GM19023 (cell line): ENCODE data around the gene THOC1.
"Not testable (repeated sequence)": the region's sequence is repeated elsewhere in the genome, so short reads cannot be mapped to it uniquely, and the experiment has no call there.

ENCODE experiments used
- ATAC-seq: cut with Tn5 transposase; IDR thresholded peaks from one replicate; pipeline ENCODE4 v1.9.1; 2021; ENCODE audit warnings: mild to moderate bottlenecking, moderate library complexity; ENCODE audit not compliant: unreplicated experiment

THOC1 gene

GRCh38 chr18:267688-268552, at the start of gene THOC1:
THOC1 (minus strand) TSS chr18:268047; CDS start chr18:268019, 28 bp downstream.
- peak; percentile 92 for ATAC-seq

DNA sequence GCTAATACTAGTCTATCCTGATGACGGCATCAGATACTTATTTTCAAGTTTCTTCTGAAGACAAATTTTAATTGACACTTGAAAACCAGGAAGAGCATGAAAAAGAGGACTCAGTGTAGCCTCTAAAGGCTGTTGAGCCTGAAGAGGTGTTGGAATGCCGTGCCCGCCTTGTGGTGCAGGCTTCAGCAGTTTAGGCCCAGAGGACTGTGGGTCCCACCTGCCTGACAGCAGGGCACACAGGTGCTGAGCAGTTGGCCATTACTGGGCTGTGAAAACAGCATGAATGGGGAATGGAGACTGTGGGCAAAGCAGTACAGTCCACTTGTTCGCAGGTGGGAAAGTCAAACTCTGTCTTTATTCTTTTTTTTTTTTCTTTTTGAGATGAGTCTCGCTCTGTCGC, 49.8 kb upstream of the THOC1 start:
- no peak for ATAC-seq

GRCh38 chr18:316393-316792, 48.5 kb upstream of the THOC1 start:
- ATAC-seq = no peak

- ATAC-seq = no peak
These were observed 46.1 kb upstream of the THOC1 start for GRCh38 chr18:313931-314330.

DNA sequence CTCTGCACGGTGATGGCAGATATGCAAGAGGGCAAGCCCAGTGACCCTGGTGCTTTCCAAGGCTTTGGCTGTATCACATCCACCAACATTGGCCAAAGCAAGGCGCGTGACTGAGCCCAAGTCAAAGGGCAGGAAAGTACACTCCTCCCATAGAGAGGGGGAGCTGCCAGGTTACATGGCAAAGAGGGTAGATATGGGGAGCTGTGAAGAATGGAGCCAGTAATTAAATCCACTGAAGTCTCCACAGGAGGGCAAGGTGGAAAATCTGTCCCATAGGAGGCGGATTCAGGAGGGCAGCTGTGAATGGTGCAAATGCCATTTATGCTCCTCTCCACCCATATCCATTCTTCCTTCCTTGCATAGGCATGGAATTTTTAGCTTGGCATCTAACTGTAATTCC, 44.6 kb upstream of the THOC1 start:
- ATAC-seq = no peak

- no peak for ATAC-seq
These were observed 42.2 kb upstream of the THOC1 start for GRCh38 chr18:310042-310441.

DNA sequence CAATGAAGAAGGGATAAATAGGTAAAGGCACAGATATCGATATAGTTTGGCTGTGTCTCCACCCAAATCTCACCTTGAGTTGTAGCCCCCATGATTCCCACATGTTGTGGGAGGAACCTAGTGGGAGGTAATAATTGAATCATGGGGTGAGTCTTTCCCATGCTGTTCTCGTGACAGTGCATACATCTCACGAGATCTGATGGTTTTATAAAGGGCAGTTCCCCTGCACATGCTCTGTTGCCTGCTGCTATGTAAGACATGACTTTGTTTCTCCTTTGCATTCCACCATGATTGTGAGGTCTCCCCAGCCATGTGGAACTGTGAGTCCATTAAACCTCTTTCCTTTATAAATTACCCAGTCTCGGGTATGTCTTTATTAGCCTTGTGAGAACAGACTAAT, 40.2 kb upstream of the THOC1 start:
- ATAC-seq = not testable (repeated sequence)

DNA sequence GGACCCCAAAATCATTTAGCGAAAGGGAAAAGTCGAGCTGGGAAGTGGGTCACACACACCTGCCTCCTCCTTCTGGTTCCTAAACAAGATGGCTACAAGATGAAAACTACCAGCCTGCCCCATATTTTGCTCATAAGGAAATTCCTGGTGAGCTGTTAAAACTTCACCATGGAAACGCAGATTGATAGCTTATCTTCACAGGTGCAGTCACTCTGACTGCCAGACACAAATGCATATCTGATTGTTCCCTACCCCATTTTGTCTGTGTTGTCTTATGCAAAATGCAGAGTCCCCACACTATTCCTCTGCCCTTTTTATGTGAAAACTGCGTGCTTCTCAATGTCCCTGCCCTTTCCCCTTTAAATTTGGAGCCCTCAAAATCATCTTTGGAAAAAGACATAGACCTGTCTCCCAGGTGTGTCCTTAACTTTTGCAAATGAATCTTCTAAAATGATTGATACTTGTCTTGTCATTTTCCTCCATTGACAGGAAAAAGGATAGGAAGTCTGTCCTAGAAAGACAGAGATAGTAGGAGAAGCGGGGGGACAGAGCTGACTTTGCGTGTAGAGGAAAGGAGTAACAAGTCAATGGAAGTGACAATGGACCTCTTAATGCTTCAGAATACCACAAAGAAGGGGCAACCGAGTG, 38.9 kb upstream of the THOC1 start:
- no peak for ATAC-seq

DNA sequence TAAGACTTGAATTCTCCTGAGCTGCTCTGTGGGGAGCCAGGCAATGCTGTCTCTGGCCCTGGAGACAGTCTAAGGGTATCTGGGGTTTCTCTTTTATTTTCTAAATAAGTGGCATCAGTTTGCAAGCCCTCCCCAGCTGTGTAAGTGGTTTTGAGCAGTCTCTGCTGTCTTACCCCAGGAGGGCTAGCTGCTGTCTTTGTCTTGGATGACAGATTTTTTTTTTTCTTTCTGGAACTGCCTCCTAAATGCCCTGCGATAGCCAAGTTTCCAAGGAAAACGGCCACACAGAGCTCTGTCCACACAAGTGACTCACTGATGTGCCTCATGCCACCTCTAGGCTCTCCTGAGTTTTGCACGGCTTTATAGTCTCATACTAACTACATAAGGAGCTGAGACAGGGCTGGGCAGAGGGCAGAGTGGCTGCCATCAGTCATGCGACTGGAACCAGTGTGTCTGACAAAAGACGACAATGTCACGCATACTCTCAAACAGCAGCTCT, 37.2 kb upstream of the THOC1 start:
- no peak for ATAC-seq

- ATAC-seq = no peak
These were observed 35.8 kb upstream of the THOC1 start for GRCh38 chr18:303607-304006.

- no peak for ATAC-seq
These were observed 35.2 kb upstream of the THOC1 start for GRCh38 chr18:303011-303410.

DNA sequence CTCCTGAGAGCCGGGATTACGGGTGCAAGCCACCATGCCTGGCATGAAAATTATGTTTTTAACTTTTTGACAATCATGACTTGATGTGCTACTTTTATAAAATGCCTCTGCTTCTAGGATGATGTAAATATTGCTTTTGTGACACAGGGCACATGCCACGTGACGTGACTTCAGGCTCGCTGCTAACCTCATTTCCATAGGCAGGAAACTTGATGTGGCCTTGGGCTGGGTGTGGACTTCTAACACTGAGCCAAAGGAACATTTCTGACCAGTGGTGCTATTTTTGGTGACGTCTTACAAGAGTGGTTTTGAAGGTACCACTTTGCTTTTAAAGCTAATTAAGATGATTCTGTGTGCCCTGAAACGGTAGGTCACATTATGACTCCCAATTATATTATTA, 34.2 kb upstream of the THOC1 start:
- no peak for ATAC-seq

DNA sequence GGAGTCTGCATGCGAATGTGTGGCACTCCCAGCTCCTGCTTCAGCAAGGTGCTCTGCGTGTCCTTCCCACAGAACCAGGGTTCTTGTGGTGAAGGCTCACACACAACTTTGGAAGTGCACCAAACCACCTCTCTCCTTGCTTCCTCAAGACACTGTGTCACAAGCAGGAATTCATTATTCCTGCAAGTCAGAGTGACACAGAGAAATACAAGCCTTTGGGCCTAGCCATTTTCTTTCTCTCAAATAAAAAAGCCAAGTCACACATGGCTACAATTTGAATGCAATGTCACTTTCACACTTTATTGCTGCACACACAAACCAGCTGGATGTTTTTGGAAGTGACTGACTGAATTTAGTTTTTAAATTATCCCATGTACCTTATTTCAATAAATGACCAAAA, 30.1 kb upstream of the THOC1 start:
- no peak for ATAC-seq

DNA sequence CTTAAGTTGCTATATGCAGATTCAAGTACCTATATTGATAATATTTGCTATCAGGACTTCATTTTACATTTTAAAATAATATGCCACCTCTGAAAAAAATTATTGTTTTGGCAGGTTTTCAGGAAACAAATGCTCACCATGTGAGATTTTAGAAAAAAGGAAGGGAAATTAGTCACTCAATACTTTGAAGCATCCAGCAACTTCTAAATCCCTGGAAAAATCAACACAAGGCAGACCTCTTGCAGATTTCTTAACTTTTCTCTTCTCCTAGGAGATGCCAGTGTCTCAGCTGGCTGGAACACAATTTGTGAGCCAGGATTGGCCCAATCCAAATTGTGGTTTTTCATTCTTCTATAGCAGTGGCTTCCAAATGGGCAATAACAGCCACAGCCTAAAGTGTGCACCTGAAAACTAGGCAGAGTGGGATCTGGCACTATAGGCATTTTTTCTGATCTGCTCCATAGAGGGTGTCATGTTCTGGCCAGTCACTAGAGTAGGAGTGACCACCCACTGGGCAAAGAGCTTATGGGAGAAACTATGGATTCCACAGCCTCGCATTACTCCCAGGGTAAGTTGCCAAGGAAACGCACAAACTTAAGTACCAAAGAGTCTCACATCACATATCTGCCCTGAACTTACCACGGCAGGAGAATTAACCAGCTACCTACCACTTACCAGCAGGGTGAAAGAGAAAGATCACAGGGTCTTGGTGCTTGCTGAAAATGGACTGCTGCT, 28.1 kb upstream of the THOC1 start:
- no peak for ATAC-seq

DNA sequence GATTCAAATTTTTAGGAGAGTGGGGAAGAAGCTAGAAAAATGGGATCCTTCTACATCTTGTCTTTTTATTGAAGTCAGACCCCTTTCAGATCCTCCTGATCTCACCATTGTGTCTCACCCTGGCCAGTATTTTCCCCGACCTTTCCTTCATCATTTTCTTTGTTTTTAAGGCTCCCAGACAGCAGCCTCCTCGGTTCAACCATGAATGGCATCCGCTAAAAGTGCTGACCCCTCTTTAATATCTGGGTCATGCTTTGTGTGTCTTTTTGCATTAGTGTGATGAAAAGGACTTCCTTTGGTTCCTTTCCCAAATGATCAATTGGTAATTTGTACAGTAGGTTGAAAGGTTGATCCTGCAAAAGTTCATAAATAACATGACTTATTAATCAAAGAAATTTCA, 26.7 kb upstream of the THOC1 start:
- no peak for ATAC-seq

- no peak for ATAC-seq
These were observed 25.7 kb upstream of the THOC1 start for GRCh38 chr18:293536-293935.

GRCh38 chr18:292271-292670, 24.4 kb upstream of the THOC1 start:
- no peak for ATAC-seq

DNA sequence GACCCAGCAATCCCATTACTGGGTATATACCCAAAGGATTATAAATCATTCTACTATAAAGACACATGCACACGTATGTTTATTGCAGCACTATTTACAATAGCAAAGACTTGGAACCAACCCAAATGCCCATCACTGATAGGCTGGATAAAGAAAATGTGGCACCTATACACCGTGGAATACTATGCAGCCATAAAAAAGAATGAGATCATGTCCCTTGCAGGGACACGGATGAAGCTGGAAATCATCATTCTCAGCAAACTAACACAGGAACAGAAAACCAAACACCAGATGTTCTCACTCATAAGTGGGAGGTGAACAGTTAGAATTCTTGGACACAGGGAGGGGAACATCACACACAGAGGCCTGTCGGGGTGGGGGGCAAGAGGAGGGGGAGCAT, 22.1 kb upstream of the THOC1 start:
- not testable (repeated sequence) for ATAC-seq

DNA sequence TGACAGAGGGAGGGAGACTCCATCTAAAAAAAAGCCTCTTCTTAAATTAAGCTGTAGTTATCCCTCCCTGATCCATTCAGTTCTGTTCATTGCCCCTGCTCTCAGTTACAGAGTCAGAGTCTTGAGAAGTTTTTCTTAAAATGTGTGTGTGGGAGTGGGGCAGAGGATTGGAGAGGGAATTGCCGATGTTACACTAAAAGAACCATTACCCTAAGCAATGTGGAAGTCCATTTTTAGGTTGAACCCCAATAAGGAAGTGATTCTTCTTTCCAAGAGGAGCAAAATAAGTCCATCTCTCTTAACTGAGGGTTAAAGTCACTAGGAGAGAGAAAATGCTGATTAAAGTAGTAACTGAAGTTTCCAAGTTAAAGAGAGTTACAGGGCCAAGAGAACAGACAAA, 21.2 kb upstream of the THOC1 start:
- ATAC-seq = no peak

DNA sequence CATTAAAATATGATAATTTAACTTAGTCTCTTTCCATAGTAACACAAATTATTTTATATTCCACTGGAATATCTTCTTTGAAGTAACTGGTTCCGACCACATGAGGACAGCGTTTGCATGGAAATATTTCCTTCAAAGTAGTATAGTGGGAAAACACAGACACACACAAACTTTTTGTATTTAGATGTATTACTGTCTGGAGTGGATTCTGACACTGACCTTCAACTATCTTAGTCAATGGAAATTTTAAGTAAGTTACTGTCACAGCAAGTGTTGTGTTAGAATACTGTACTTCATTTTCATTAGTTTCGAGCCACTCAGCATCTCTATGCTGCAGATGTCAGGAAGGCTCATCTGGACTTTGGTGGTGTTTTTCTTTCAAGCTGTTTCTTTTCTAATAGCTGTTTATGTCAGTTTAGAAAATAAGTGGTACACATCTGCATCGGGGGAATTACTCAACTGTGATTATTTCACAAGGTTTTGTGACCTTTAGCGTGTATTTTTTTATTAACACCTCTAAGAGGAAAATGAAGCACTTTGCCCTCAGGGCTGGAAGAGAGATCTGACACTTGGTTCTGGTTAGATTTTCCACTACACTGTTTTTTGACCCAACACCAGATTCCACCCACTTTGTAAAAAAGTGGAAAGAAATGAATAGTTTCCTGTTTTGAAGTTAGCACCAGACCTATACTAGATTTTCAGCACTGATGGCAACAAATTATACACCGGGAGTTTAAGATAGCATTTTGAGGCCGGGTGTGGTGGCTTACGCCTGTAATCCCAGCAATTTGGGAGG, 18.9 kb upstream of the THOC1 start:
- no peak for ATAC-seq

GRCh38 chr18:285817-286216, 18.0 kb upstream of the THOC1 start:
- ATAC-seq = no peak
